Measurements from ENCODE around the gene SLC22A23.

- no peak for TF ChIP-seq POLR2AphosphoS5 (IDR thresholded peaks at IDR 0.05; ENCODE audit: borderline replicate concordance, low read depth, low read length)
- no peak for TF ChIP-seq EZH2 (IDR thresholded peaks at IDR 0.05)
These were observed 198.6 kb downstream of the SLC22A23 start for GRCh38 chr6:3258201-3258600.

Data from SK-N-MC (cell line).